Fibroblast of pulmonary artery (primary cell): ENCODE measurements around the gene NOTCH4.
A peak's percentile ranks its signal among the peaks of the same experiment; 100 is the strongest.

Experiments used
- DNase-seq: peaks from one replicate; pipeline ENCODE4 v3.0.0-alpha.2; 2010; ENCODE audit warnings: low read depth
- H3K4me3 ChIP-seq: replicated peaks from 2 replicates; pipeline ENCODE4 v1.5.1; 2011; ENCODE audit warnings: low read depth, mild to moderate bottlenecking, control low read depth, low read length, moderate library complexity
- CTCF ChIP-seq: IDR thresholded peaks from 2 replicates; pipeline ENCODE4 v1.5.1; 2011; ENCODE audit warnings: mild to moderate bottlenecking, control low read depth, low read length, inconsistent platforms; ENCODE audit errors: missing control alignments

The NOTCH4 gene

GRCh38 chr6:32178547-32179440, 45.1 kb downstream of the NOTCH4 start:
- H3K4me3 ChIP-seq = peak overlapping the region; percentile 87
- TF ChIP-seq CTCF = no peak

GRCh38 chr6:32177788-32178546, 45.9 kb downstream of the NOTCH4 start, which contains the start of gene RNF5:
RNF5 (plus strand) TSS chr6:32178405; CDS start chr6:32178512, 107 bp downstream.
- TF ChIP-seq CTCF = no peak
- peak; percentile 100 for DNase-seq
- H3K4me3 ChIP-seq = peak within 1 kb of the TSS; percentile 87

More at GRCh38 chr6:32178547-32179440, 45.1 kb downstream of the NOTCH4 start:
- no peak for DNase-seq

GRCh38 chr6:32177183-32177787, 46.6 kb downstream of the NOTCH4 start:
- DNase-seq = no peak
- TF ChIP-seq CTCF = no peak
- peak overlapping the region; percentile 87 for H3K4me3 ChIP-seq

- peak overlapping the region; percentile 87 for H3K4me3 ChIP-seq
- no peak for TF ChIP-seq CTCF
- peak; percentile 68 for DNase-seq
These were observed 47.2 kb downstream of the NOTCH4 start for GRCh38 chr6:32176476-32177182.

GRCh38 chr6:32175711-32176475, 48.0 kb downstream of the NOTCH4 start, which contains the start of gene AGPAT1:
AGPAT1 (minus strand) TSS chr6:32176084; CDS start chr6:32171496, 4,588 bp downstream.
- peak; percentile 98 for DNase-seq
- peak within 1 kb of the TSS; percentile 87 for H3K4me3 ChIP-seq
- no peak for TF ChIP-seq CTCF
